GM21528 (cell line): ENCODE measurements around the gene ILK.

ENCODE experiments used
- ATAC-seq: cut with Tn5 transposase; IDR thresholded peaks from one replicate; pipeline ENCODE4 v1.9.1; 2021; ENCODE audit warnings: mild to moderate bottlenecking, moderate library complexity; ENCODE audit not compliant: unreplicated experiment, low FRiP score

ILK gene

DNA sequence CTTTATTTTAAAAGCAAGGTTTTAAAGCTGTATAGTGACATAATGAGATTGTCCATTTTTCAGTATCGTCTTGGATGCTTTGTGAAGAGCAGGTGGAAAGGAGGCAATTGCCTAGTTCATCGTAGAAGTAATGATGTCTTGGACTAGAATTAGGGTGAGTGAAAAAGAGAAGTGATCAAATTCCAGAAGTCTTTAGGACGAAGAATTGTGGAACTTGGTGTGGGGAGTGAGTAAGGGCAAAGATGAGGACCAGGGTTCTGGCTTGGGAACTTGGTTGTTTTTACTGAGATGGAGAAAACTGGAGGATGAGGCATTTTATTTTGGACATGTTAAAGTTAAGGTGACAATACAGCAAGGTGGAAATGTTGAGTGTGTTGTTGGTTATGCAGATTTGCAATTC is 1.2 kb downstream of the ILK start:
- no peak for ATAC-seq

GRCh38 chr11:6606471-6607189 is 3.1 kb downstream of the ILK start:
- peak; percentile 42 for ATAC-seq

- no peak for ATAC-seq
These were observed 3.7 kb downstream of the ILK start for GRCh38 chr11:6607190-6607795.

DNA sequence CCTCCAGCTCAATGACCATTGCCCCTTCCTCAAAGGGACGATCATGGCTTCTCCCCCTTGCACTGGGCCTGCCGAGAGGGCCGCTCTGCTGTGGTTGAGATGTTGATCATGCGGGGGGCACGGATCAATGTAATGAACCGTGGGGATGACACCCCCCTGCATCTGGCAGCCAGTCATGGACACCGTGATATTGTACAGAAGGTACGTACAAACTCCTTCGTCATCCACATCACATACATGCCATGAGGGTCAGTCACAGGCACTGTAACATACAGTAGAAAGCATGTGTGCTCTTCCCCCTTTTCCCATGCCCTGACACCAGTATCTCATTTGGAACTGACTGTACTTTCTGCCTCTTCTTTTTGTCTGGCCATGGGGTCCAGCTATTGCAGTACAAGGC is 4.4 kb downstream of the ILK start:
- ATAC-seq, result no peak

GRCh38 chr11:6608726-6609501 is 5.3 kb downstream of the ILK start:
- ATAC-seq, result no peak

DNA sequence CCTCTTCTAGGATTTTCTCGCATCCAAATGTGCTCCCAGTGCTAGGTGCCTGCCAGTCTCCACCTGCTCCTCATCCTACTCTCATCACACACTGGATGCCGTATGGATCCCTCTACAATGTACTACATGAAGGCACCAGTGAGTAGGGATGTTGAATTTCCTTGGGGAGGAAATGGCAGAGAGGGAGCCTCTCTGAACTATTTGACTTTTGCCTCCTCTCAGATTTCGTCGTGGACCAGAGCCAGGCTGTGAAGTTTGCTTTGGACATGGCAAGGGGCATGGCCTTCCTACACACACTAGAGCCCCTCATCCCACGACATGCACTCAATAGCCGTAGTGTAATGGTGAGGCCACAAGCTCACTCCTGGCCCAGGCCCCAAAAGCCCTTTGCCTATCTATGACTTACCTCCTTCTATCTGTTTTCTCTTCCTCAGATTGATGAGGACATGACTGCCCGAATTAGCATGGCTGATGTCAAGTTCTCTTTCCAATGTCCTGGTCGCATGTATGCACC is 6.0 kb downstream of the ILK start:
- ATAC-seq, result no peak

DNA sequence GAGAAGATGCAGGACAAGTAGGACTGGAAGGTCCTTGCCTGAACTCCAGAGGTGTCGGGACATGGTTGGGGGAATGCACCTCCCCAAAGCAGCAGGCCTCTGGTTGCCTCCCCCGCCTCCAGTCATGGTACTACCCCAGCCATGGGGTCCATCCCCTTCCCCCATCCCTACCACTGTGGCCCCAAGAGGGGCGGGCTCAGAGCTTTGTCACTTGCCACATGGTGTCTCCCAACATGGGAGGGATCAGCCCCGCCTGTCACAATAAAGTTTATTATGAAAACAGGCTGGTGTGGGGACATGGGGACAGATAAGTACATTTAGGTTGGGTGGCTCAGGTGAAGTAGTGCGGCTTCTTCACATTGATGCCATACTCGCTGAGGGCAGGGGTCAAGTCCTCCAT is 7.0 kb downstream of the ILK start:
- ATAC-seq, result no peak

DNA sequence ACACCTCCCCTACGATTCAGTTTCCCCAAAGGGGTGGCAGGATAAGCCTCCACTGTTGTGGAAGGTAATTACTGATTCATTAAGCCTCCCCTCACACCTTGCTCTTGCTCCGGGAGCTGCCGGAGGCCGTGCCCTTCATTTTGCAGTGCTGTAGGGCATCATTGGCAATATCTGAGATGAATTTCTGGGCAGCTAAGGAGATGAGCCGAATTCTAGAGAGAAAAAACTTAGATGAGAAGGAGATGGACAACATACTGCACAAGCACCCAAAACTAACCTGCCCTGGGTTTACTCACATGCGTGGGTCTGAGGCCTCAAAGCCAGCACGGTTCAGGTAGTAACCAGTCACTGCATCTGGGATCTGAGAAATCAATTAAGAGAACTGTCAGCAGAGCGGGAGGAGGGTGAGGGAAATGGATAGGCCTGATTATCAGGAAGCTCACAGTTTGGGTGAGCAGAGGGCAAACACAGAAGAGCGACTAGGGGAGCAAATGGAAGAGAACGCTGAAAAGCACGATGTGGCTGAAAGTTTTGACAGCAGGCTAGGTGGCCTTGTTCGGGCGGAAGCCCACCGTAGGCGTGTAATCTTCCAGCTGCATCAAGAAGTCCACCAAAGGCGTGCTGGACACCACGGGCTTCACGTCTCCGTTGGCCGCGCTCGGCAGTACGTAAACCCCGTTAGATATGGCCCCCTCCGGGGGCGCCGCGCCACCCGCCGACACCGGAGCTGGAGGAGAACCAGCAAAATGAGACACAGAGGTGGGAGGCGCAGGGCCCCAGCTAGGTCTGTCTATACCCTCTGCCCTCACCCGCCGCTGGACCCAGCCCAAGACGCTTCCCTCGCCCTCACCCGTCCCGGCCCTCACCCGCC is 7.8 kb downstream of the ILK start:
- ATAC-seq, result no peak

GRCh38 chr11:6611963-6612212 is 8.3 kb downstream of the ILK start:
- peak; percentile 25 for ATAC-seq

DNA sequence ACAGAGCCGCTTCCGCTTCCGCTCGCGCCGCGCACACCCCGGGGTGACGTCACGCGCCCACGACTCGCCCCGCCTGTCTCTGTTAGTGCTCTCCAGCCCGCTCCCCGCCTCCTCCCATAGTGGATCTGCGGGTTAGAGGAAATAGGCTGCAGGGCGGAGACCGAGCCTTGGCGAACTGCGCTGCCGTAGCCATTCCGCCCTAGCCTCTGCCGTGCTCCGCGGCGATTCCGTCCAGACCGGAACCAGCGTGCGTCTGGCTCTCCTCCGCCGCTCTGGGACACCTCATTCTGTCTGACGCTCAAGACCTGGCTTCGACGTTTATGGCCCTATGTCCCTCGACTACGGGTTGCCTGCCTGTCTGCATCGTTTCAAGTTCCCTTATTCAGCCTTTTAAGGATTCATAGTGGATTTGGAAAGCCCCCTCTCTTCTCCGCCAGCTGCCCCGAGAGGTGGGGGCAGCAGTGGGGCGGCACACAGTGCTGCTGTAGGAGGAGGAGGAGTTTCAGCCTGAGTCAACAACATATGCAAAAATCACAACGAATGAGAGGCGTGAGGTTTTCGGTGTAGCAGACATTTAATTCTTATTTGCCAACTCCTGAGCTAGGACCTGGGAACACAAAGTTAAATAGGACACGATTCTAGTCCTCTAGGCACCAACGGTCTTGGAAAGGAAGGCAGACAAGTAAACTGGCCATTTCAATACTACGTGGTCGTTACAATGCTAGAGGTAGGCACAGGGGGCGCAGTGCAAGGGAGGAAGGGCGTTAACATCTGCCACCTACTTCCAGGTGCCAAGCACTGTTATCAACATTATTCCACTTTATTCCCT is 8.9 kb downstream of the ILK start, which contains the start of gene TAF10:
TAF10 (minus strand) TSS at position 4 of the 829 bp plus-strand sequence. CDS start 27 bp downstream, outside the sequence.
- ATAC-seq, result peak; percentile 92

DNA sequence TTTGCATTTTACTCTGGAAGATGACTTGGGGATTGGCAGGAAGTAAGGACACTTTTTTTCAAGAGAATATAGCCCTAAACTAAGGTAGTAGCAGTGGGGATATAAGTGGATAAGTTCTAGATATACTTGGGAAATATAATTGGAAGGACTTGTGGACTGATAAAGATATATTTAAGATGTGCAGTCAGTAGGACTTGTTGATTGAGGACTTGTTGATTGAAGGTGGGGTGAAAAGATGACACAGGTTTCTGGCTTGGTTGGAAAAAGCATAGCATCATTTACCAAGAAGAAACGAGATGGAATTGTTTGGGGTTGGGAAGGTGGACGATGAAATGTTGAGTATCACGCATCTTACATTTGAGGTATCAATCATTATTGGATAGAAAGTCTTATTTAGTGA is 9.9 kb downstream of the ILK start:
- ATAC-seq, result no peak

DNA sequence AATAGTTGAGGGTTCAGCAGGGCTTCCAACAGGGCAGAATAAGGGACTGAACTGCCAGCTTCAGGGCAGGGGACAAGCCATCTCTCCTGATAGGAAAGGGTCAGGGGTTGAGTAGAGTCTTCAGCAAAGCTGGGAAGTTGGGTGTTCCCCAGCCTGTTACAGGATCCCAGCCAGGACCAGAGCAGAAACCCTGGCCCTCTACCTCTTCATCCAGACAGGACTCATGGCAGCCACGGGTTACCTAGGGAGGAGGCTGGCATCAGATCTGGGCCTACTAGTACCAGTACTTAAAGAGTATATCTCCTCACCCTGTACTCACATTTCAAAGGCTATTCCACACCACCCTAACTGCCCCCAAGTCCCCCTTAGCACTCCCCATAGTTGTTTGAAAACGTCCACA is 10.9 kb downstream of the ILK start:
- ATAC-seq, result no peak

GRCh38 chr11:6615046-6615445 is 11.5 kb downstream of the ILK start:
- no peak for ATAC-seq

DNA sequence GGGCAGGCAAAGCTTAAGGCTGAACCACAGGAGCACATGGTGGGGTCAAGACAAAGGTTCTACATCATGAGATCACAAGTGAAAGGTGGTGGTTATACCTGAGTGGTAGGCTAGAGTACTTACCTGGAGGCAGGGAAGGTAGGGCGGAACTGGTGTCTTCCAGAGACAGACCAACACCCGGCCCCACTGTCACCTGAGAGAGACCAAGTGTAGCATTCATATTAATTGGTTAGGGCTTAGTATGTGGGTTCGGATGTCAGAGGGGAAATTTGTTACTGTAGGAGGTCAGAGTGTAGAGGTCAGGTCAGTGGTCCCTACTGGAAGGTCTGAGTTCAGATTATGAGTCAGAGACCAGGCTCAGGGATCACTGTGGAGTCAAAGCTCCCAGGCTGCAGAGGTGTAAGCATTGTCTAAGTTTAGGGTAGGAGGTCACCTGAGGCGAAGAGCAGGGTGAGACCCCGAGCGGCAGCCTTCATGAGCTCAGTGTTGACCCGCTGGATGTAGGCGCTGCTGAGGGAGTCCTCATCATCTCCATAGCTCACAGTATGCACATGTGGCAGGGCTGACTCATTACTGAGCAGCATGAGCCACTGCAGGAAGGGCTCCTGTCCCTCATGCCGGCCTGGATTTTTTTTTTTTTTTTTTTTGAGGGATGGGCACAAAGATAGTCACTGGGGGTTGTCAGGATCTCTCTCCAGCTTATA is 12.5 kb downstream of the ILK start:
- ATAC-seq, result no peak

- no peak for ATAC-seq
These were observed 13.1 kb downstream of the ILK start for GRCh38 chr11:6616596-6617250.

DNA sequence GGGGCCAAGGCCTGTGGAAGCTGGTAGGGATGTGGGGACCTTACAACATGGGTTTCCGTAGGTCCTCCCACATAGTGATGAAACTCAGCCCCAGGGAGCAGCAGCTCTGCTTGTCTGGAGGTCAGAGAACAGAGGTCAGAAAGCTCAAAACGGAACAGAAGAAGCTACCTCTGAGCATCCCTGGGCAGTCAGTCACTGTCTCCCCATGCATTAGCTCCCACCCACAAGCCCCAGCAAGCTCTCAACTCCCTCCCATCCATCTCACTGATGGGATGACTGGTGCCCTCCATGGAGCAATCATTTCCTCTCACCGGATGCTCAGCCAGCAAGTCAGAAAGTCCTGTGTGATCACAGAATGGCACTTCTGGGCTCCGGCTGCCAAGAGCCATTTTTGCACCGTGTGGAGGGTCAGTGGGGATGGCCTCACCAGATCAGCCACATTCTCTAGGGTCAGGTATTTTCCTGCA is 13.8 kb downstream of the ILK start:
- ATAC-seq, result no peak

- peak; percentile 18 for ATAC-seq
These were observed 14.8 kb downstream of the ILK start for GRCh38 chr11:6618117-6619003.
